Suppressor macrophage treated with lipopolysaccharide for 4 hours (primary cell): ENCODE measurements around the gene CPSF3.

Source experiments
- DNase-seq: peaks from one replicate; pipeline ENCODE4 v3.0.0-alpha.2; 2020

Gene CPSF3

GRCh38 chr2:9422321-9423099, 944 bp upstream of the CPSF3 start:
- DNase-seq = peak; percentile 44

- DNase-seq = peak; percentile 26
Measured at GRCh38 chr2:9423922-9424272, 443 bp downstream of the CPSF3 start.

GRCh38 chr2:9424447-9425164, 1.2 kb downstream of the CPSF3 start:
- DNase-seq = no peak

GRCh38 chr2:9428965-9429577, 5.6 kb downstream of the CPSF3 start:
- no peak for DNase-seq

- DNase-seq = no peak
Measured at GRCh38 chr2:9430316-9431293, 7.2 kb downstream of the CPSF3 start.

- no peak for DNase-seq
Measured at GRCh38 chr2:9434489-9434888, 11.0 kb downstream of the CPSF3 start.

GRCh38 chr2:9439536-9439935, 16.1 kb downstream of the CPSF3 start:
- DNase-seq = no peak

GRCh38 chr2:9440058-9440727, 16.7 kb downstream of the CPSF3 start:
- no peak for DNase-seq

- DNase-seq = no peak
Measured at GRCh38 chr2:9441556-9441955, 18.1 kb downstream of the CPSF3 start.

GRCh38 chr2:9443526-9443925, 20.1 kb downstream of the CPSF3 start:
- no peak for DNase-seq

GRCh38 chr2:9445089-9445488, 21.6 kb downstream of the CPSF3 start:
- DNase-seq = no peak

GRCh38 chr2:9451231-9451630, 27.8 kb downstream of the CPSF3 start:
- no peak for DNase-seq

GRCh38 chr2:9460441-9461017, 37.1 kb downstream of the CPSF3 start:
- DNase-seq = no peak

GRCh38 chr2:9461079-9461478, 37.6 kb downstream of the CPSF3 start:
- no peak for DNase-seq

GRCh38 chr2:9462313-9462712, 38.9 kb downstream of the CPSF3 start:
- no peak for DNase-seq

GRCh38 chr2:9462886-9463697, 39.6 kb downstream of the CPSF3 start:
- DNase-seq = no peak

GRCh38 chr2:9463698-9464034, 40.2 kb downstream of the CPSF3 start:
- DNase-seq = peak; percentile 45

GRCh38 chr2:9465170-9465569, 41.7 kb downstream of the CPSF3 start:
- DNase-seq = no peak

- no peak for DNase-seq
Measured at GRCh38 chr2:9466147-9466683, 42.8 kb downstream of the CPSF3 start.

GRCh38 chr2:9467687-9468086, 44.2 kb downstream of the CPSF3 start:
- no peak for DNase-seq

GRCh38 chr2:9471206-9471605, 47.8 kb downstream of the CPSF3 start:
- DNase-seq = no peak
